ENCODE results near the gene NLRC5. TPM values are rescaled to one million over a fixed set of nuclear protein-coding genes. Genes with fewer than 3 reads are reported as not detected.

The NLRC5 gene
- total and polyA plus RNA-seq, 2 donors (not counting 3 experiments of a cell fraction or from before 2014, with no cell fraction given): 7.4 to 26.3 TPM

GRCh38 chr16:56980201-56980535 lies 9.2 kb upstream of the NLRC5 start:
- no peaks in the 10 kb centered on the region for H4K20me1 ChIP-seq (replicated peaks; ENCODE audit: control insufficient read depth, extremely low read depth, insufficient read depth, low read length)
- TF ChIP-seq MYC (IDR thresholded peaks at IDR 0.05; ENCODE audit: low read depth, low read length) (no peak), EZH2 (IDR thresholded peaks at IDR 0.05; ENCODE audit: borderline replicate concordance, low read depth, low read length, severe bottlenecking) (no peak), POLR2A (IDR thresholded peaks at IDR 0.05; ENCODE audit: low read depth, low read length) (no peak), FOS (IDR thresholded peaks at IDR 0.05; ENCODE audit: borderline replicate concordance, insufficient read depth, low read length) (no peak), POLR2AphosphoS5 (IDR thresholded peaks at IDR 0.05; ENCODE audit: insufficient read depth, low read depth, low read length) (no peak), GATA2 (IDR thresholded peaks at IDR 0.05; ENCODE audit: insufficient read depth, insufficient read length, low read depth, low read length) (no peak), CTCF (IDR thresholded peaks at IDR 0.05; ENCODE audit: extremely low read depth in 1 of 2, insufficient read depth in 1 of 2, low read depth in 1 of 2, low read length in 2 of 2) (no peak), MAX (IDR thresholded peaks at IDR 0.05; ENCODE audit: insufficient read depth, insufficient read length) (no peak), JUN (IDR thresholded peaks at IDR 0.05; ENCODE audit: borderline replicate concordance, insufficient read depth, insufficient read length, low read depth) (no peak)
- H2AFZ ChIP-seq (ENCODE audit: low read depth, low read length): no peak overlapping the region
- no peak overlapping the region for H3K4me3 ChIP-seq (replicated peaks in 1 of 3; ENCODE audit: insufficient read depth in 1 of 3, low read depth in 1 of 3, low read length in 3 of 3)
- no peaks in the 10 kb centered on the region for H3K27me3 ChIP-seq (ENCODE audit: control insufficient read depth in 2 of 2, insufficient read depth in 2 of 2, low read length in 2 of 2)
- BruUV-seq (replicated peaks): no TSS peak
- no peaks in the 10 kb centered on the region for H3K79me2 ChIP-seq (ENCODE audit: control insufficient read depth, insufficient read depth, low read length)
- intact Hi-C loops (cut with micrococcal nuclease): no loop called here
- CTCF ChIA-PET: interaction anchor here (0.8 kb wide), 1 partner anchor 15 kb away, joined by 3 read pairs; no protein-coding TSS in a partner anchor
- H3K4me2 ChIP-seq (ENCODE audit: insufficient read depth, low read length): no peak overlapping the region
- H3K27ac ChIP-seq (ENCODE audit: insufficient read depth, low read depth, low read length): no peak overlapping the region
- H3K36me3 ChIP-seq (ENCODE audit: control insufficient read depth in 2 of 2, extremely low read depth in 1 of 2, insufficient read depth in 2 of 2, low read length in 2 of 2): no peaks in the 10 kb centered on the region
- POLR2A ChIA-PET: no interaction called here
- H3K4me1 ChIP-seq (ENCODE audit: control insufficient read depth, extremely low read depth, insufficient read depth, low read length): no peaks in the 10 kb centered on the region
- no peaks in the 10 kb centered on the region for H3K9me3 ChIP-seq (replicated peaks; ENCODE audit: control insufficient read depth, insufficient read depth, low read length)
- H3K9ac ChIP-seq (replicated peaks; ENCODE audit: extremely low read depth, insufficient read depth, low read length): no peak overlapping the region
- dilution Hi-C loops (cut with MboI; ENCODE audit: extremely low pct_ligation_motif_present, low sequenced_read_pairs): no loop called here
- FAIRE-seq (no peak), DNase-seq (ENCODE audit: low read depth, low spot score) (no peak)
- H3K9me1 ChIP-seq (replicated peaks; ENCODE audit: control insufficient read depth, extremely low read depth, insufficient read depth, low read length): no peaks in the 10 kb centered on the region

All from endothelial cell of umbilical vein (primary cell).